Stimulated activated CD8-positive, alpha-beta memory T cell treated with anti-CD3 and anti-CD28 coated beads, Interleukin-15, amount 100 ng/mL, for 1 hour (primary cell): ENCODE measurements around the gene JMJD4.

Experiments
- DNase-seq: peaks from one replicate; pipeline ENCODE4 v3.0.0-alpha.2; 2020; ENCODE audit warnings: low read depth

JMJD4 gene

DNA sequence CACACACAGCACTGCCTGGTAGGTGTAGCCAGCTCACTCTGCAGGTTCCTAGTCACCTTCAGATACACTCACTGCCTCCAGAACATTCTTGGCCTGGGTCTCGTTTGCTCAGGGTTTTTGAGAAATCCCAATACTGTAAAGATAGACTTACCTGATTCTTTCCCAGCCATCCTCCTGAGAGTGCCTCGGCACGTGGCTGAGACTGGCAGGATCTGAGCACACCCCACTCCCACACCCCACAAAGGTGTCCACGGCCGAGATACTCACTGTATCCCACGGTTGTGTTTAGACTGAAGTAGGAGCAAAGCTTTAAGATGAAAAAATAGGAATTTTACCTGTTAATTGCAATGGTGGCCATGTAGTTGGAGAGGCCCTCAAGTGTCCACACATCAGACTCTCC, 33.5 kb upstream of the JMJD4 start:
- DNase-seq = no peak

DNA sequence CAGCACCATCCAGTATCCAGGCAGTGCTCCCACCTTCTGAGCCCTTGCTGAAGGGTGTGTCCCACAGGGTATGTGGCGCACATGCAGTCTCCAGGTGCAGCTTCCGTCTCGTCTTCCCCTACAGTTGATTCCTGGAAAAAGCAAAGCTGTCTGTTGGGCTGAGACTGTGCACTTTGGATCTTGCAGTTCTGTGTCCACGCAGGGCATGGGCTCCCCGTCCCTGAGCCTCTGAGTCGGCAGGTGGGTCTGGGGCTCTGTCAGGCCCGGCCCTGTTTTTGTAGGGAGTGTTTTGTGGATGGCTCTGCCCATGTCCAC, 33.0 kb upstream of the JMJD4 start:
- DNase-seq = no peak

DNA sequence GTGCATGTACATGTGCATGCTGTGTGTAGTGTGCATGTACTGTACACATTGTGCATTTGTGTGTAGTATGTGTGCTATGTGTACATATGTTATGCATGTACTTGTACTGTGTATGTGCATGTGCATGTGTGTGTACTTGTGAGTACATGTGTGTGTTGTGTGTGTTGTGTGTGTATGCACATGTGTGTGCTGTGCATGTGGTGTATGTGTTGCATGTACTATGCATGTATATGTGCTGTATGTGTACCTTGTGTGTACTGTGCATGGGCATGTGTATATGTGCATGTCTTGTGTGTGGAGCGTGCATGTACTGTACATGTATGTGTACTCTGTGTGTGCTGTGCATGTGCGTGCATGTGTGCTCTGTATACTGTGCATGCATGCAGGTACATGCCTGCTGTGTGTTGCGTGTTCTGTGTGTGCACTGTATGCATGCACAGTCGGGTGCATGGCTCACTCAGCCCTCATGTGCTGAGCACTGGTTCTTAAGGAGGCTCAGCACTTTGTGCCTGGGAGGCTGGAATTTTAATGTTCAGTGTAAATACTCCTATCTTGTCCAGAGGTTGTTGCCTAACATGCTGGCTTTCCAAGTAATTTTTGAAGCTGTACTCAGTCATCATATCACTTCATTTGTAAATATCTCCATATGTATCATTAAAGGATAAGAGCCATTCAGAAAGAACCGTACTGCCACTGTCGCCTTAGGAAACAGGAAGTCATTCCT, 32.5 kb upstream of the JMJD4 start:
- DNase-seq = no peak

DNA sequence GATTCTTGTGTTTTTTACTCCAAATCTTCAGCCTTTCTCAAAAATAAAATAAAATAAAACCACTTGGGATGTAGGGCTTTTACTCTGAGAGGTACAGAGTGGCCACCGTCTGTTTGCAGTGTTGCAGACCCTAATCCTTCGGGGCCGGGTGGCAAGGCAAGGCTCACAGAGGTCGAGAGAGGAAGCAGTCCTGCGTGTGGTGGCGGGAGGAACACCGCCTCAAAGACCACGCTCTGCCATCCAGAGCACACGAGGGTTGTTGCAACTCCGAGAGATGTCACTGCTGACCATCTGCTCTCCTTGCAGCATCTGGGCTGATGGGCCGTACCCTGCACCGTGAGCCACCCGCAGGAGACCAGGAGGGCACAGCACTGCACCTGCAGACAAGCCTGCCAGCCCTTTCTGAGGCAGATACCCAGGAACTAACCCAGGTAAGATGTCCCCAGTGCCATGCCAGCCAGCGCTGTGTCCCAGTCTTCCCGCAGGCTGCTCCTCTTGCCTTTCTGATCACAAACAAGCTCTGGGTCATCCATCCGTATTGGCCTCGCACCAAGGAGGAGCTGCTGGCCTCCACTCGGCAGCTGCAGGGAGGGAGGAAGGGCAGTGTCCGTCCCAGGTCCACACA, 31.7 kb upstream of the JMJD4 start:
- DNase-seq = no peak

DNA sequence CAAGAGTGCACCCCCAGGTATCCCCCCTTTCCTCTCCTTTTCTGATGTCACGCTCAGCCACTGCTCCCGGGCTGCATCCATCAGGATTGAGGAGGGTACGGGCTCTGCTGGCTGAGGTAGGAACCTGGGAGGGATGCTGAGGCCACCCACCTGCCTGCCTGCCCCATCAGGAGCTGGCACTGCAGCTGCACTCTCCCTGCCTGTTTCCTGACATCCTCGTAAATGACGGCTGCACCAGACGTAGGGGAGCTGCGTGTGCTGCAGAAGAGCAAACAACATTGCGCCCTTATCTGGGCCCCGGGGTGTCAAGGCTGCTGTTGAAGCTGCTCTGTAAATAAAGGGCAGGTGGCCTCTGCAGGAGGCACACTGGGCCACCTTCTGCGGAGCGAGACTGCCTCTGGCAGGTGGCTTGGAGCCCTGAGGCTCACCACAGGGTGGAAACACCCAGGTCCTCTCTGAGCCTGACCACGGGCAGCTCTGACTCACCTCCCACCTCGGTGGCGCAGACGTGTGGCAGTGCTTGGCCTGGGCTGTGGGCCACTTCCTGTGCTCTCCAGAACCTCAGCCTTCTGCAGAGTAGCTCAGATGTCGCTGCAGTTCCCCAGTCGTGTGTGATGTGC, 31.0 kb upstream of the JMJD4 start:
- DNase-seq = peak; percentile 58

DNA sequence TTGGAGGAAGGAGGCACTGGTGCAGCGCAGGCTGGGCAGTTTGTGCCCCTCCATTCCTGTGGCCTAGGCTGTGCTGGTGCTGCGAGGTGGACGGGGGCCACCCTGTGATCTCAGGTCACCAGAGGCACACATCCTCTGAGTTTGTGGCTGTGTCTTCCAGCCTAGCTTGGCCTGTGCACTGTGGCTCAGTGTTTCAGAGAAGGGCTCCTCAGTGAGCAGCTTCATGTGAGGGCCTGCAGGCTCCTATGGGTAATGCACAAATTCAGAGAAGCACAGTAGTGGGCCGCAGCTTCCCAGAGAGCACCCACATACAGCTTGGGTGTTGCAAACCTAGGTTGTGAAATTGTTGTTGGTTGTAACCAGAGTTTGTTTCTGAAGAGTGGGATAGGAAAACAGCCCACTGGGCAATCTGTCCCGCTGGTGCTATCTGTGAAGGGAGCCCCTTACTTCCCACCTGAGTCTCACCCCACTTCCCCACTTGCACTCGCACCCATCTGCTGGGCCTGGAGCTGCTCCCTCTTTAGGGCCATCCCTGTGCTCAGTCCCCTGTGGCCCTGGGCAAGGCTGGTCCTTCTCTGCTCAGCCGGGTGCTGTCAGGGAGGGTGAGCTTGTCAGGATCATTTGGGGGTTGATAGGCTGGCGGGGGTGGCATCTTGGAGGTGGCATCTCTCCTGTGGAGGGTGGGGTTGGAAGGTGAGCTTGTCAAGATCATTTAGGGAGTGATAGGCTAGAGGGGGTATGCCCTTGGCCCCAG, 30.3 kb upstream of the JMJD4 start:
- DNase-seq = no peak

DNA sequence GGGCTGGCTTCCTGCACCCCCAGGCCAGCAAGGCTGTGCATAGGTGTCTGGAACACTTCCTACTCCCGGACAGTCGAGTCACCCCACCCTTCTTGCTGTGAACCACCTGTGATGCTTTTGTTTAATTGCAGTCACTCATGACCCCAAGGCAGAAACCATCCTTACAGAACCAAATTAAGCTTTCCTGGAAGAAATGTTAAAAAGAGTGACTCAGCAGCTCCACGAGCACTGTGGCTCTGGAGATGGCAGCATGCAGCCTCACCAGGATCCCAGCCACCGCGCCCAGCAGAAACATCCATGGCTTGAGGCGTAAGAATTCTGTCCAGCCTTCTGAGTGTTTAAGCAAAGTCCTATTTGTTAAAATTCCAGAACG, 28.9 kb upstream of the JMJD4 start:
- DNase-seq = no peak

DNA sequence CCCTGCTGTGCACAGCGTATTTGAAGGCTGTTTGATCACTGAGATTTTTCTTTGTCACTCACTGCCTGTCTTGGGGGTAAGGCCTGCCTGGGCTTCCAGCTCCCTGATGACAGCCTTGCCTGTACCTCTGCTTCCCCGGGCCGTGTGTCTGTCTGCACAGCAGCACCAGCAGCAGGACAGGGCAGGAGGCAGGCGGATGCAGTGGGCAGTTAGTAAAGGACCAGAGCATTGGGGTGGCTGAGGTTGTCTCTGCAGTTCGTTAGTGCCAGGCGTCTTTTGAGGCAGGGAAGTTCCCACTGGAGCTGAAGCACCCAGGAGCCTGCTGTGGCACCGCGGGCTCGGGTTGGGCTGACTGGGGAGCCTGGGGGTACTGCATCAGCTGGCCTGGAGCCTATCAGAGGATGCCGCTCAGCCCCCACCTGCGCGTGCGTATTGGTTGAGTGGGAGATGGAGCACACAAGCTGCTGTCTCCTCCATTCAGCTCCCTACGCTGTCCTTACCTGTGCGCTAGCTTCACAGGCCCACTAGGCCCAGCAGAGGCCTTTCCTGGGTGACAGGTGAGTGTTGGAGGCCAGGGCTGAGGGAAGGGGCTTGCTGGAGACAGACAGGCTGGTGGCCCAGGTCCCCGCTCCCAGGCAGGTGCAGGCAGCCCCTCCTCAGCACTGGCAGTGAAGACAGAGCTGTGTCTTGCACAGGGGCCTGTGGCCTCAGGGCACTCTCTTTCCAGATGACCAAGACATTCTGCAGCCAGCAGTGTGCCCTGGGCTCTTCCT, 28.3 kb upstream of the JMJD4 start:
- no peak for DNase-seq

DNA sequence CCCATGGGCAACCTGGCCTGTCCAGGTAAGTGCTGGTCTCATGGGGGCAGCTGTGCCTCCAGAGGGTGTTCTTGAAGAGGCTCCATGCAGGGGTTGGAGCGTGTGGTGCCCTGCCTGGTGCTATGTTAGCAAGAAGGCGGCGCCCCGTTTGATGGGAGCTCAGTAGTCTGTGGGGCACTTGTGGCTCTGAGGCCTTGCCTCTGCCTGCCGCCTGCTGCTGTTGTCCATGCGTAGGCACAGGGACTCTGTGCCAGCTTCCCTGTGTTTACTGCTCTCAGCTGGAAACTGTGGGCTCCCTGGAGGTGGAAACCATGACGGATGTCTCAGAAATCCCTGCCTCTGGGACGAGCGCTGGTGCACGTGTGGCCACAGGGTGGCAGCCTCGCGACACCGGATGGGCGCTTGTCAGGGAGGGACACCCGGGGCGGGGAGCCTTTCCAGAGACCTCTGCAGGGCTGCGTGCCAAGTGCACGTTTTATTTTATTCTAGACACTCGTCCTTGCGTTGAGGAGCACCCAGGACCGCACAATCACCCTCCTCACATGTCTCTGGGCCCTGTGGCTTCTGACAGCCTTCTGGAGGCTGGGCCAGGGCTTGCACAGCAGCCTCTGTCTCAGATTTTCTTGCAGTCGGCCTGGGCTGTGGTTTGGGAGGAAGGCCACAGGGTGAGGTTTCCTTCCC, 27.3 kb upstream of the JMJD4 start:
- peak; percentile 76 for DNase-seq

DNA sequence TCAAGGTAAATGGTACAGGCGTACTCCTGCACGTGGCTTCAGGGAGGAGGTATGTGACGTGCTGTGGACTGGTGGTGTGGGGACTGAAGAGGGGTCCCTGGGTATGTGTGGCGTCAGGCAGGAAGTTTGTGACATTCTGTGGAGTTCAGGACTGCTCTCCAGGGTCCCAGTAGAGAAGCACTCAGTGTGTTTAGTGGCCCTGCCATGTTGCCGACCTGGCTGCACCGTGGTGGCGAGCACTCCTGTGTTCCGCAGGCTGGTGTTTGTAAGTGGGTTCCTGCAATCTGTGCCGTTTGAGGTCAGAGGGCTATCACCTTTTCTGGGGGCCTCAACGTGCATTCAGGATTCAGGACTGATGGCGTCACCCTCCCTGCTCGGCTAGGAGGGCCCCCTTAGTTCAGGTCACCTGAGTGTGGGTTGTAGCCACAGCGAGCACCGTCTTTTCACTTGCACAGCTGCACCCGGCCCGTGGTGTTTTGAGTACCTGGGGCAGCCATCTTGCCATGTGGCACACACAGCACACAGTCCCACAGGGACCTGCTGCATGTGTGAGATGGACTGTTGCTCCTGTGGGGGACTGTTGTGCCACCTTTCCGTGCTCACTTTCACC, 26.6 kb upstream of the JMJD4 start:
- DNase-seq = no peak

DNA sequence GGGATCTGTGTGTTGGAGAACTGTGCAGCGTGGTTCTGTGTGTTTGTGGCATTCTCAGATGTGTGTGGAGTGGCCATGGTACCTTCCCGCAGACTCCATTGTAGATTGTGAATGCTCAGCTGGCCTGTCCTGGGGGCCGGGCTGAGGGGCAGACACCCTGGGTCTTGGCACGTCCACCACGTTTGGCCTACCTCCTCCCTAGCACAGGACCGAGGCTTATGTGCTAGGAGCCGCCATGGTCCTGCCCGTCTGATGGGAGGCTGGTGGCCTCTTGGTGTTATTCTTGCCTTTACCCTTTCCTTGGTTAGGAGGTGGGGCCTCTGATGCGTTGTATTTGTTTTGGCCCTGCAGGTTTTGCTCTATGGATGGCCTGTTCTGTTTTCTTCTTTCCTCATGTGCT, 25.3 kb upstream of the JMJD4 start:
- no peak for DNase-seq

DNA sequence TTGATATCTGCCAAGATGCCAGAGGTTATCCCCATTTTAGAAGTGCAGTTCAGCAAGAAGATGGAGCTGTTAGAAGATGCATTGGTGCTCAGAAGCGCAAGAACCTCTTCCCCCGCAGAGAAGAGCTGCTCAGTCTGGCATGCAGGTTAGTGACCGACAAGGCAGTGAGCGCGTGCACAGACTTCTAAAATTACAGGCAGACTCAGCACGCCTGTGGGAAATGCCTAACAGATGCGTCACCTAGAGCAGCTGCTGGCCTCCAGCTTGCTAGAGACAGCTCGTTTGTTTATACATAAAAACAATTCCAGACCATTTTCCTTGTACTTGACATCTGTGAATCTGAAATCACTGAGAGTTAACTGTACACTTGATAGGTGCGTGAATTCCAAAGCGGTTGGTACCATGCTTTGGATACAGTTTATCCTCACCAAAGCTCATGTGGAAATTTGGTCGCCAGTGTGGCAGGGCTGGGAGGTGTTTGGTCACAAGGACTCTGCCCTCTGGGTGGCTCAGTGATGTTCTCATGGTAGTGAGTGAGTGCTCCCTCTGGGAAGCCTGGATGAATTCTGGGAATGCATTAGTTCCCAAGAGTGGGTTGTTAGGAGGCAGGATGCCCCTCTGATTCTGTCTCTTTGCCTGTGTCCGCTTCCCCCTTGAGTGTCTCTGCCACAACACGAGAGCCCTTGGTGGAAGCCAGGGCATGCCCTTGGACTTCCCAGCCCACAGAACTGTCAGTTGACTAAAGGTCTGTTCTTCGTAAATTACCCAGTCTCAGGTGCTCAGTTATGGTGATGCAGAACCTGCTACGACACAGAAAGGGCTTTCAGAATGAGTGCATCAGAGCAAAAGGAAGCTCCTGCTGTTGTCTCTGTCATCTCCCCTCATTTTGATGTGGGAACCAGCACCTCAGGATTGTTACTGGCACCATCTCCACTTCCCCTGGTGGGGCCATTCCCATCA, 24.5 kb upstream of the JMJD4 start:
- no peak for DNase-seq

DNA sequence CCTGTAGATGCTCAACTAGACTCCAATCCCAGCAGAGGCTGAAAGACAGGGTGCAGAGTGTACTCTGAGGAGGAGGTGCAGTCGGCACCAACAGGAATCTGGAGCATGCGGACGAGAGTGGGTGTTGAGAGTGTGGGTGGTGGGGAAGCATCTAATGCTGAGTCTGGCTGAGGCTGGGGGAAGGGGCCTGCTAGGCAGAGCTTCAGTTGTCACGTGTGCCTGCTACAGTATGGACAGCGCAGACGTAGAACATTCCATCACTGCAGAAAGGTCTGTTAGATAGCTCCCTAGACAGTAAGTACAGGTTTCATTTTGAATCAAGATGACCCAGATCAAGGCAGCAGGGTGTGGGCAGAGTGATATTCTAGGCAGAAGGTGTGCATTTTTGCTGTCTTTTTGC, 23.3 kb upstream of the JMJD4 start:
- DNase-seq = no peak

DNA sequence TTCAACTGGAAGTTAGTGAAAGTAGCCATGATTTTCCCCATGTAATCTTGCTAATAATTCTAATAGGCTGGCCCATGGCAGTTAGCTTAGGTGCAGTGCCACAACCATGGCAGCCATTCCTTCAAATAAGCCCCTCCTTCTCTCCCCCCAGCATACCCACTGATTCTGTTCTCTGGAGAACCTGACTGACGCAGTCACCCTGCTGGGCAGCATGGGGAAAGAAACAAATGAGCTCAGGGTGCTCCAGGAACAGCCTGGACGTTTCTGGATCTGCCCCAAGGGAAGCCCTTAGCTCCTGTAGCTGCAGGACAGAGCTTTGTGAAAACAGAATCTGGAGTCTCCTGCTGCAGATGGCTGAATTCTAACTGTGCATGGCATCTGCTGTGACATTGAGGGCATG, 22.7 kb upstream of the JMJD4 start:
- no peak for DNase-seq

DNA sequence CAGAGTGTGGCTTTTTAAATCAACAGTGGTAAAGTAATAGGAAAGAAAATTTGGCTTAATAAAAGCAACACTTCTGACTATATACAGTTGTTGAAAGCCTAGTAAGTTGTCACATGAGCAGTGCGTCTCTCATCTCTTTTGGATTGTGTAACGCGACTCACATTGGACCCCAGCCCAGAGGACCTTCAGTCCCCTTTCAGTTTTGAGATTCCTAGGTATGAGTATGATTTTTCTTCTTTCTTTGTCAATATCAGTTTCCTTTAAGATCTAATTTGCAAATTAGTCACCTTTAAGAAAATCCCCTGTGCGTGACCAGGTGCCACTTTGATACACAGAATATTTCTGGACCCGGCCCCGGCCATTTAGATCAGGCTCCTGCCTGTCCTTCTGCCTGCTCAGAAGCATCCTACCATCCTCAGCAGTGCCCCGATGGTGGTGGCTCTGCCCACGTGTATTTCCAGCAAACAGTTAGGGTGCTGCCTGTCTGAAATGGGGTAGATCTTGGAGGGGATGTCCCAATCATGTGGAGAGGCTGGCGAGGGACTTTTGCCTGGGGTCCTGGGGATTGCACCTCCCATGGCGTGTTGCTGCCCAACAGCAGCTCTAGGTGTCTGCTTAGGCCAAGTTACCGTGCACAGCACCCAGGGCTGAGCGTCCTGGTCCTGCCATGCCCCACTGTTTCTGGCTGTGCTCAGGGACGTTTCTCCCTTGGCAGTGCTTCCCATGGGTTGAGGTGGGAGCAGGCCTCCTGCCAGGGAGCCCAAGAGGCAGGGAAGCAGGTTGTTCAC, 21.3 kb upstream of the JMJD4 start:
- no peak for DNase-seq

DNA sequence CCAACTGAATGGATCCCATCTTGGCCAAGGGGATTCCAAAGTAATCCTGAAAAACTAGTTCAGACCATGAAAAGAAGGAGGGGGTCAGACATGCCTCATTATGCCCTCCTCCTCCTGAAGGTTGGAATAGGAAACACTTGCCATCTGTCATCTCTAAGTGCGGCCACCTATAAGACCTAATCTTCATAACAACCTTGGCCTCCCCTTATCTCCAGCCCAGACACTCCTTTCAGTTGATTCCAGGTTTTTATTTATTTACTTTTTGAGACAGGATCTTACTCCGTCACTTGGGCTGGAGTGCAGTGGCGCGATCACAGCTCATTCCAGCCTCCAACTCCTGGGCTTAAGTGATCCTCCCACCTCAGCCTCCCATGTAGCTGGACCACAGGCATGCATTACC, 19.9 kb upstream of the JMJD4 start:
- DNase-seq = no peak

DNA sequence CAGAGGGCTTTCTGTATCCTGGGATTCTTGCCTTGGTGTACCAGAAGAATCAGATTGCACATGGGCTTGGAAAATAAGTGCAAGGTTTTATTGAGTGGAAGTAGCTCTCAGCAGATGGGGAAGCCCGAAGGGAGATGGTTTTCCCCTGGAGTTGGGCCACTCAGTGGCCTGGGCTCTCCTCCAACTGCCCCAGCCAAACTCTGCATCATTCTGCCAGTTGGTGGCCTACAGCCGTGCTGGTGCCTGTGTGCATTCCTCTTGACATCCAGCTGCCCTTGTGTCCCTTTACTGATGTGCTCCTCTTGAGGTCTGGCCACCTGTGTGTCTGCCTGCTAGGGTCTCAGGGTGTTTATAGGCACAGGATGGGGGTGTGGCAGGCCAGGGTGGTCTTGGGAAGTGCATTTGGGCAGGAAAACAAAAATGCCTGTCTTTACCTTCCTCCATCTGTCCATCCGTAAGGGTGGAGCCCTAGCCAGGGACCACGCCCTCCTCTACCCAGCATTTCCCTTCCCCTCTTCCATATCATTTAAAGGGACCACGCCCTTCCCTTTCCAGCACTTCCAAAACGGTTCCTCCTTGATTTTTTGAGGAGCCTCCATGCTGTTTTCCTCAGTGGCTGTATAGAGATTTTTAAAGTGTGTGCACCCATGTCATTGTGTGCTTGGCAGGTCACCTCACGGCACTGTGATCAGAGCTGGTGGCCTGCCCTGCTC, 19.1 kb upstream of the JMJD4 start:
- DNase-seq = no peak

DNA sequence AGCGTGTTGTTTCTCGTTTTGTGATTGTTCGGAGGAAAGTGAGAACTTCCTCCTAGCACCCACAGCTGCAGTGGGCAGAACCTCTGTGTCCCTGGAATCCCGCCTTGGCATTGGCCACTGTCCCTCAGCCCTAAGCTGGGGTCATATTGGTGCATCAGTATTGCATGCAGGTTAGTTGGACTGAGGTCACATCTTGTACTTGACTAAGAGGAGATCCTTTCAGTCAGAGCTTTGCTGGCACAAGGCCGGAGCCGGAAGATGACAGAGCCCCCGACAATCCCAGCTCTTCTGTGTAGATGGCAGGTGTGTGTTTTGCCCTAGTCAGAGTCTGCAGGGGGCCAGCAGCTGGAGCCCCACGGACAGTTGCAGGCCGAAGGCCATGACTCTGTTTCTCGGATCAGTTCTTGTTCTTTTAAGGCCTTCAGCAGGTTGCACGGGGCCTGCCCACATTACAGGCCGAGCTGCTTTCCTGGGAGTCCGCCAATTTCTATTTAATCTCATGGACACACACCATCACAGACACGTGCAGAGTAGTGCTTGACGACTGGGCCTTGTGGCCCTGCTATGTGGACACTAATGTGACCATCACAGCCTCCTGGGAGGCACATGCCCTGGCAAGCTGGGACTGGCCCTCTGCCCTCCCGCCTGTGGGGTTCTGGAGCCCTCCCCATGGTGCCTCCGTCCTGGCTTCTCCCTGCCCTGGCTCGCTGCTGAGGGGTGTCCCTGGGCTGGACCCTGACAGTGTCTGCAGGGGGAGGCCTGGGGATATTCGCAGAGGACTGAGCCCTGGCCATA, 15.0 kb upstream of the JMJD4 start:
- no peak for DNase-seq
